Calu3 (cell line): ENCODE data around the gene MCF2L. TPM values are rescaled to one million over a fixed set of nuclear protein-coding genes. Genes with fewer than 3 reads are reported as not detected.

Experiments used
- BruUV-seq: library from RNA; stranded (reverse); fragments of 400-500 nt; replicated peaks from 2 replicates; lab custom pipeline; 2021; lab: Mats Ljungman, UMichigan
- CTCF ChIA-PET: fragments of 300-600 bp; sonication (Branson Sonifier 250); formaldehyde crosslinking; loops from one replicate; lab custom pipeline; 2022; ENCODE audit warnings: antibody characterized with exemption; lab: Charles Lee
- DNase-seq: peaks from one replicate; pipeline ENCODE4 v3.0.0; 2022
- H3K27ac Mint-ChIP-seq: one replicate; pipeline ENCODE4 v1.8.0; 2022; ENCODE audit warnings: mixed read lengths; ENCODE audit not compliant: unreplicated experiment
- H3K27me3 Mint-ChIP-seq: one replicate; pipeline ENCODE4 v1.8.0; 2022; ENCODE audit warnings: mixed read lengths; ENCODE audit not compliant: unreplicated experiment
- H3K36me3 Mint-ChIP-seq: one replicate; pipeline ENCODE4 v1.8.0; 2022; ENCODE audit warnings: mild to moderate bottlenecking, moderate library complexity, mixed read lengths; ENCODE audit not compliant: insufficient read depth, unreplicated experiment
- H3K4me1 Mint-ChIP-seq: one replicate; pipeline ENCODE4 v1.8.0; 2022; ENCODE audit warnings: mild to moderate bottlenecking, low read depth, mixed read lengths; ENCODE audit not compliant: unreplicated experiment
- H3K4me3 Mint-ChIP-seq: one replicate; pipeline ENCODE4 v1.8.0; 2022; ENCODE audit warnings: mild to moderate bottlenecking, low read depth, moderate library complexity, mixed read lengths; ENCODE audit not compliant: unreplicated experiment
- H3K9me3 Mint-ChIP-seq: one replicate; pipeline ENCODE4 v1.8.0; 2022; ENCODE audit warnings: low read depth, mixed read lengths; ENCODE audit not compliant: unreplicated experiment
- intact Hi-C: fragments of 100-400 bp; cut with micrococcal nuclease; formaldehyde crosslinking; loops from one replicate; pipeline ENCODE4 v1.10.0; 2022; ENCODE audit not compliant: unreplicated experiment
- total RNA-seq: library from RNA; stranded (reverse); gene quantifications from 2 replicates; pipeline ENCODE4 v1.2.3, GENCODE V29; 2022
- TF ChIP-seq, protein P1 (sequence below): fragments of 200-600 bp; IDR thresholded peaks from one replicate; pipeline ENCODE4 v1.8.0; 2022; ENCODE audit warnings: antibody characterized with exemption; ENCODE audit not compliant: unreplicated experiment

Gene MCF2L
- total RNA-seq, 1 experiment from 2014 or later, result 12.9 TPM

- Mint-ChIP-seq H3K27ac (no peak overlapping the region), H3K27me3 (no peaks in the 10 kb centered on the region), H3K4me1 (peaks cover under 1% of the 10 kb centered on the region), H3K4me3 (no peak overlapping the region), H3K9me3 (no peaks in the 10 kb centered on the region), H3K36me3 (no peaks in the 10 kb centered on the region)
- TF ChIP-seq, protein P1, sequence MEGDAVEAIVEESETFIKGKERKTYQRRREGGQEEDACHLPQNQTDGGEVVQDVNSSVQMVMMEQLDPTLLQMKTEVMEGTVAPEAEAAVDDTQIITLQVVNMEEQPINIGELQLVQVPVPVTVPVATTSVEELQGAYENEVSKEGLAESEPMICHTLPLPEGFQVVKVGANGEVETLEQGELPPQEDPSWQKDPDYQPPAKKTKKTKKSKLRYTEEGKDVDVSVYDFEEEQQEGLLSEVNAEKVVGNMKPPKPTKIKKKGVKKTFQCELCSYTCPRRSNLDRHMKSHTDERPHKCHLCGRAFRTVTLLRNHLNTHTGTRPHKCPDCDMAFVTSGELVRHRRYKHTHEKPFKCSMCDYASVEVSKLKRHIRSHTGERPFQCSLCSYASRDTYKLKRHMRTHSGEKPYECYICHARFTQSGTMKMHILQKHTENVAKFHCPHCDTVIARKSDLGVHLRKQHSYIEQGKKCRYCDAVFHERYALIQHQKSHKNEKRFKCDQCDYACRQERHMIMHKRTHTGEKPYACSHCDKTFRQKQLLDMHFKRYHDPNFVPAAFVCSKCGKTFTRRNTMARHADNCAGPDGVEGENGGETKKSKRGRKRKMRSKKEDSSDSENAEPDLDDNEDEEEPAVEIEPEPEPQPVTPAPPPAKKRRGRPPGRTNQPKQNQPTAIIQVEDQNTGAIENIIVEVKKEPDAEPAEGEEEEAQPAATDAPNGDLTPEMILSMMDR, result no peak
- CTCF ChIA-PET, result no interaction called here
- intact Hi-C loops, result no loop called here
- no TSS peak for BruUV-seq
- DNase-seq, result no peak
These were observed 21.2 kb upstream of the MCF2L start for GRCh38 chr13:112947796-112948195.

- no peak overlapping the region for H3K27ac Mint-ChIP-seq
- no peak for DNase-seq
- no peaks in the 10 kb centered on the region for H3K27me3 Mint-ChIP-seq
- H3K36me3 Mint-ChIP-seq, result no peaks in the 10 kb centered on the region
- TF ChIP-seq, protein P1, result no peak
- no TSS peak for BruUV-seq
- intact Hi-C loops, result no loop called here
- no peaks in the 10 kb centered on the region for H3K9me3 Mint-ChIP-seq
- CTCF ChIA-PET, result no interaction called here
- no peak overlapping the region for H3K4me3 Mint-ChIP-seq
- H3K4me1 Mint-ChIP-seq, result no peaks in the 10 kb centered on the region
These were observed 17.2 kb upstream of the MCF2L start for GRCh38 chr13:112951674-112952371.

- Mint-ChIP-seq H3K27me3 (no peaks in the 10 kb centered on the region), H3K36me3 (no peaks in the 10 kb centered on the region), H3K27ac (no peak overlapping the region), H3K4me3 (no peak overlapping the region), H3K9me3 (no peaks in the 10 kb centered on the region), H3K4me1 (no peaks in the 10 kb centered on the region)
- TF ChIP-seq, protein P1, result no peak
- BruUV-seq, result no TSS peak
- CTCF ChIA-PET, result no interaction called here
- DNase-seq, result no peak
- intact Hi-C loops, result no loop called here
These were observed 16.1 kb upstream of the MCF2L start for GRCh38 chr13:112952759-112953551.

DNA sequence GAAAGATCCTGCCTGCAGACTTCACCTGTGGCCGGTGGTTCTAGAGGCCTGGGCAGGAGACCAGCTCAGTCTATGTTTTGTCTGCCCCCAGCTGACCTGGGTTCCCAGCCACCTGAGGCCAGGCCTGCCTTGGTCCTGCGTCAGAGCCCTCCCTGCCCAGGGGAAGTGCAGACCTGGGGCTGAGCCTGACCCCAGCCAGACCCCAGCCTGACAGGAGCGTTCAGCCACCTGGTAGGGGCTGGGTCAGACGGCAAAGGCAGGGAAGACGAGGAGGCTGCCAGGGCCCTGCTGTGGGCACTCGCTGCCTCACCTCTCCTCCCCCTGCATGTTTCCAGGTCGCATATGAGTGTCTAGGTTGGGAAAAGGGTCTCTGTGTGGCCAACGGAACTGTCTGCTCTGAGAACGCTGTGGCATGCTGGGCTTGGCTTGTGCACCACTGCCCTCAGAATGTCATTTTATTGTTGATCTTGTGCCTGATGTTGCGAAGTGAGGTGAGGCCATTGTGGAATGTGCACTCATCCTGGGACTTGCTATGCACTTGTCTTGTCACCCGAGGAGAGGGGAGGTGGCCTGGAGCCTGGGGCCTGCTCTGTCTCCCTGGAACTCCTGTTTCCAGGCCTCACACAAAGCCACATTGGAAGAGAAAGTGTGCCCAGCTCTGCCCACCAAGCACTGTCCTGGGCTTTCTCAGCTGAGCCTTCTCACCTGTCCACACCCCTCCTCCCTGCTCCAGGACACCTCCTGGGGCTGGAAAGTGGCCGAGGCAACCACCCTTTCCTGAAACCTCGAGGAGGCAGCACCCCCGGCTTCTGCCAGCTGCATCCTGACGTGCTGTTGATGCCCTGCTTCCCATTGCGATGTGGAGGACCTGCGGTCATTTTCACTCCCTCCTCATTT lies 15.2 kb upstream of the MCF2L start:
- TF ChIP-seq, protein P1, result no peak
- Mint-ChIP-seq H3K27me3 (no peaks in the 10 kb centered on the region), H3K36me3 (no peaks in the 10 kb centered on the region), H3K4me3 (no peak overlapping the region), H3K27ac (no peak overlapping the region), H3K9me3 (no peaks in the 10 kb centered on the region), H3K4me1 (no peaks in the 10 kb centered on the region)
- no TSS peak for BruUV-seq
- intact Hi-C loops, result no loop called here
- no peak for DNase-seq
- CTCF ChIA-PET, result no interaction called here
